ENCODE data around the gene RHOB.
"Not testable (repeated sequence)": the region's sequence is repeated elsewhere in the genome, so short reads cannot be mapped to it uniquely, and the experiment has no call there.

Gene RHOB

GRCh38 chr2:20490300-20491181 lies 43.7 kb downstream of the RHOB start:
- DNase-seq (ENCODE audit: low read depth in 2 of 2): peak in 1 of 2 experiments; percentile 47

GRCh38 chr2:20491739-20492531 lies 45.1 kb downstream of the RHOB start:
- DNase-seq (ENCODE audit: low read depth in 2 of 2): no peak

- not testable (repeated sequence) for DNase-seq (ENCODE audit: low read depth in 2 of 2)
Observed at GRCh38 chr2:20493095-20493494, 46.2 kb downstream of the RHOB start.

GRCh38 chr2:20494241-20494640 lies 47.4 kb downstream of the RHOB start:
- peak; percentile 51 to 62 for DNase-seq (ENCODE audit: low read depth in 2 of 2)

GRCh38 chr2:20496076-20496872 lies 49.4 kb downstream of the RHOB start:
- no peak for DNase-seq (ENCODE audit: low read depth in 2 of 2)

GRCh38 chr2:20496942-20497341 lies 50.1 kb downstream of the RHOB start:
- no peak for DNase-seq (ENCODE audit: low read depth in 2 of 2)
